Brain microvascular endothelial cell (primary cell): ENCODE measurements around the gene PTOV1.

Experiments
- DNase-seq: peaks from one replicate; pipeline ENCODE4 v3.0.0-alpha.2; 2020
- H3K27ac ChIP-seq: fragments of 250-450 bp; sonication (Bioruptor Pico); 2 replicates; pipeline ENCODE4 v1.5.1; 2020; ENCODE audit warnings: mild to moderate bottlenecking, moderate library complexity
- H3K27me3 ChIP-seq: fragments of 250-450 bp; sonication (Bioruptor Pico); replicated peaks from 2 replicates; pipeline ENCODE4 v1.5.1; 2020; ENCODE audit warnings: mild to moderate bottlenecking
- H3K36me3 ChIP-seq: fragments of 250-450 bp; sonication (Bioruptor Pico); replicated peaks from 2 replicates; pipeline ENCODE4 v1.5.1; 2020; ENCODE audit warnings: mild to moderate bottlenecking
- H3K4me3 ChIP-seq: 2 replicates; pipeline ENCODE4 v1.5.1; 2011; ENCODE audit warnings: low read depth, mild to moderate bottlenecking, control low read depth, low read length, moderate library complexity
- CTCF ChIP-seq: IDR thresholded peaks from 2 replicates; pipeline ENCODE4 v1.5.1; 2011; ENCODE audit warnings: low read depth, mild to moderate bottlenecking, moderate library complexity, low read length, control low read depth, inconsistent platforms; ENCODE audit errors: missing control alignments
- in situ Hi-C: cut with HindIII; loops from 2 replicates; pipeline ENCODE4 v1.10.0; 2017; ENCODE audit warnings: low sequenced_read_pairs, low pct_ligation_motif_present

PTOV1 gene

GRCh38 chr19:49904136-49904535 lies 53.2 kb downstream of the PTOV1 start:
- Histone ChIP-seq H3K4me3 (no peak overlapping the region), H3K27ac (no peak overlapping the region), H3K27me3 (no peaks in the 10 kb centered on the region), H3K36me3 (peaks cover 19% of the 10 kb centered on the region)
- no peak for TF ChIP-seq CTCF
- in situ Hi-C loops, result no loop called here
- no peak for DNase-seq

- Histone ChIP-seq H3K27me3 (no peaks in the 10 kb centered on the region), H3K27ac (no peak overlapping the region), H3K4me3 (no peak overlapping the region), H3K36me3 (peaks cover 19% of the 10 kb centered on the region)
- in situ Hi-C loops, result no loop called here
- DNase-seq, result no peak
- no peak for TF ChIP-seq CTCF
Observed at GRCh38 chr19:49906879-49907564, 56.1 kb downstream of the PTOV1 start.

GRCh38 chr19:49907745-49908446 lies 56.9 kb downstream of the PTOV1 start:
- in situ Hi-C loops, result no loop called here
- no peaks in the 10 kb centered on the region for H3K27me3 ChIP-seq
- DNase-seq, result no peak
- H3K27ac ChIP-seq, result no peak overlapping the region
- TF ChIP-seq CTCF, result no peak
- peaks cover 26% of the 10 kb centered on the region for H3K36me3 ChIP-seq
- H3K4me3 ChIP-seq, result no peak overlapping the region

GRCh38 chr19:49908480-49909420 lies 57.8 kb downstream of the PTOV1 start:
- Histone ChIP-seq H3K27ac (no peak overlapping the region), H3K4me3 (no peak overlapping the region), H3K27me3 (no peaks in the 10 kb centered on the region), H3K36me3 (peaks cover 32% of the 10 kb centered on the region)
- no peak for TF ChIP-seq CTCF
- in situ Hi-C loops, result no loop called here
- no peak for DNase-seq

- Histone ChIP-seq H3K27me3 (no peaks in the 10 kb centered on the region), H3K27ac (no peak overlapping the region), H3K36me3 (peaks cover 35% of the 10 kb centered on the region), H3K4me3 (no peak overlapping the region)
- in situ Hi-C loops, result no loop called here
- TF ChIP-seq CTCF, result no peak
- no peak for DNase-seq
Observed at GRCh38 chr19:49910179-49910578, 59.2 kb downstream of the PTOV1 start.
